K562 (cell line): ENCODE results near the gene TOR1AIP2. TPM values are rescaled to one million over a fixed set of nuclear protein-coding genes. Genes with fewer than 3 reads are reported as not detected.

Experiments used
- ATAC-seq: fragments of 200-7000 bp; cut with Tn5 transposase; 3 replicates; pipeline ENCODE4 v1.9.1; 2020; ENCODE audit warnings: moderate library complexity
- BruUV-seq: library from RNA; stranded (reverse); fragments of 400-500 nt; replicated peaks from 2 replicates; lab custom pipeline; 2021; lab: Mats Ljungman, UMichigan
- CTCF ChIA-PET: fragments of 300-600 bp; formaldehyde crosslinking; extraction: SDS; loops from one replicate; lab custom pipeline; 2021; ENCODE audit warnings: low intra/inter-chr PET ratio; lab: Yijun Ruan, JAX
- POLR2A ChIA-PET: fragments of 300-600, 350-650 bp; sonication (Branson Sonifier 250); formaldehyde crosslinking; extraction: SDS; loops from one replicate; lab custom pipeline; 2021; ENCODE audit warnings: antibody characterized with exemption, inconsistent platforms; lab: Yijun Ruan, JAX
- DNase-seq, 4 experiments: peaks; one replicate each; pipeline versions ENCODE4 v3.0.0 to v3.0.0-alpha.2; 2011 to 2018; ENCODE audit warnings: low spot score in 3 of 4, mixed read lengths in 3 of 4; ENCODE audit errors: extremely low read depth in 1 of 4
- FAIRE-seq: peaks from 2 replicates; lab custom pipeline; 2011; peaks lifted over from hg19 to GRCh38; lab: Jason Lieb, UNC
- H2AFZ ChIP-seq: 2 replicates; pipeline ENCODE4 v1.6.0; 2011; ENCODE audit warnings: low read depth, low read length, control low read depth, inconsistent platforms
- H3K27ac ChIP-seq: fragments of 200-600 bp; 3 replicates; pipeline ENCODE4 v1.8.0; 2011; ENCODE audit warnings: low read depth, mild to moderate bottlenecking, control low read depth, inconsistent platforms, low read length, moderate library complexity, mixed read lengths; ENCODE audit errors: extremely low read depth
- H3K27me3 ChIP-seq, 2 experiments: fragments of 300-600 bp in 1 of 2; 2 replicates in 1 of 2; 3 replicates in 1 of 2; pipeline versions ENCODE4 v1.6.0 to v1.8.0; 2011; ENCODE audit warnings: inconsistent platforms in 2 of 2, low read length in 2 of 2, mild to moderate bottlenecking in 1 of 2, mixed read lengths in 1 of 2, moderate library complexity in 1 of 2; ENCODE audit not compliant: control insufficient read depth in 2 of 2, insufficient read depth in 2 of 2
- H3K36me3 ChIP-seq: fragments of 300-600 bp; 3 replicates; pipeline ENCODE4 v1.8.0; 2011; ENCODE audit warnings: mild to moderate bottlenecking, low read length, inconsistent platforms; ENCODE audit not compliant: control insufficient read depth, insufficient read depth
- H3K4me1 ChIP-seq, 2 experiments: fragments of 200-600 bp in 1 of 2; replicated peaks in 1 of 2; 2 replicates in 1 of 2; 3 replicates in 1 of 2; pipeline versions ENCODE4 v1.5.1 to v1.8.0; 2011; ENCODE audit warnings: inconsistent platforms in 2 of 2, low read length in 2 of 2, mild to moderate bottlenecking in 1 of 2, mixed read lengths in 1 of 2, moderate library complexity in 1 of 2; ENCODE audit not compliant: control insufficient read depth in 2 of 2, insufficient read depth in 2 of 2
- H3K4me2 ChIP-seq: 2 replicates; pipeline ENCODE4 v1.6.1; 2011; ENCODE audit warnings: low read length, control low read depth, inconsistent platforms, mixed read lengths; ENCODE audit not compliant: insufficient read depth
- H3K4me3 ChIP-seq: fragments of 200-600 bp; sonication (generic), shearing (Covaris generic); 2 replicates; pipeline ENCODE4 v1.5.1; 2016; ENCODE audit warnings: control low read depth, inconsistent platforms
- H3K79me2 ChIP-seq: fragments of 200-600 bp; 3 replicates; pipeline ENCODE4 v1.8.0; 2011; ENCODE audit warnings: low read length, inconsistent platforms; ENCODE audit not compliant: control insufficient read depth, insufficient read depth
- H3K9ac ChIP-seq, 2 experiments: 2 replicates each; pipeline versions ENCODE4 v1.6.0 to v1.6.1; 2011; ENCODE audit warnings: low read depth in 2 of 2, low read length in 2 of 2, control low read depth in 1 of 2, inconsistent platforms in 1 of 2, mild to moderate bottlenecking in 1 of 2, mixed read lengths in 1 of 2; ENCODE audit not compliant: insufficient read depth in 1 of 2
- H3K9me1 ChIP-seq: one replicate; pipeline ENCODE4 v1.6.0; 2011; ENCODE audit warnings: inconsistent platforms, mild to moderate bottlenecking, low read length, moderate library complexity; ENCODE audit not compliant: control insufficient read depth, insufficient read depth
- H3K9me3 ChIP-seq: replicated peaks from 2 replicates; pipeline ENCODE4 v1.5.1; 2011; ENCODE audit warnings: low read depth, low read length, inconsistent platforms; ENCODE audit not compliant: control insufficient read depth, insufficient read depth
- H4K20me1 ChIP-seq: replicated peaks from 2 replicates; pipeline ENCODE4 v1.6.1; 2011; ENCODE audit warnings: low read length, inconsistent platforms, mixed read lengths; ENCODE audit not compliant: control insufficient read depth, insufficient read depth
- C11orf30 ChIP-seq: fragments of 450-650 bp; IDR thresholded peaks from 2 replicates; pipeline ENCODE4 v1.6.1; 2016; ENCODE audit warnings: low read depth, mild to moderate bottlenecking
- MAFF ChIP-seq: IDR thresholded peaks from 2 replicates; pipeline ENCODE4 v1.6.1; 2012; ENCODE audit warnings: low read length, improper control_type of control experiment
- MAFG ChIP-seq: fragments of 450-650 bp; conservative IDR thresholded peaks from 2 replicates; pipeline ENCODE4 v1.6.1; 2016; ENCODE audit warnings: missing genetic modification characterization, missing compliant biosample characterization
- MAFK ChIP-seq: IDR thresholded peaks from 2 replicates; pipeline ENCODE4 v1.6.1; 2011; ENCODE audit warnings: low read length, improper control_type of control experiment
- PHB2 ChIP-seq: fragments of 450-650 bp; IDR thresholded peaks from 2 replicates; pipeline ENCODE4 v1.6.1; 2017; ENCODE audit warnings: low read depth
- RUNX1 ChIP-seq: sonication (generic); IDR thresholded peaks from 2 replicates; pipeline ENCODE4 v1.6.1; 2016; ENCODE audit warnings: antibody characterized with exemption, low read depth
- ZNF316 ChIP-seq: fragments of 450-650 bp; IDR thresholded peaks from 2 replicates; pipeline ENCODE4 v1.6.1; 2016
- WGBS: fragments of 100-300 bp; shearing (Covaris generic); methylation state at CpG from one replicate; pipeline ENCODE4 v1.1.6; 2016; ENCODE audit warnings: low coverage, mixed read lengths; ENCODE audit not compliant: insufficient coverage; ENCODE audit errors: missing lambda C conversion rate; 5-methylcytosine and 5-hydroxymethylcytosine counted together
- in situ Hi-C: fragments of 300-500 bp; cut with MboI; formaldehyde crosslinking; loops from 4 replicates; pipeline ENCODE4 v1.15.0; 2018; ENCODE audit warnings: inconsistent platforms, mixed read lengths
- intact Hi-C: fragments of 100-400 bp; cut with micrococcal nuclease; formaldehyde crosslinking; loops from 2 replicates; pipeline ENCODE4 v1.14.2; 2022
- polyA plus RNA-seq, 8 experiments: library from polyadenylated mRNA; depleted of rRNA in 4 of 8; stranded (reverse) in 5 of 8; unstranded in 3 of 8; fragments of >200 nt; fragmentation: Nextera tagmentation in 2 of 8; fragmentation: Illumina TruSeq in 1 of 8; extraction: Ambion mirVana in 2 of 8; extraction: Trizol in 1 of 8; gene quantifications; 2 replicates each; pipeline versions ENCODE4 v1.2.1 to v1.2.3, GENCODE V29; 2011 to 2014; ENCODE audit warnings: inconsistent platforms in 1 of 8, missing spikeins in 1 of 8
- total RNA-seq, 7 experiments: library from RNA; depleted of rRNA in 6 of 7; stranded (reverse); fragments of >200 nt in 6 of 7; fragmentation: Illumina TruSeq in 2 of 7; extraction: Trizol in 2 of 7; gene quantifications; 2 replicates each; pipeline versions ENCODE4 v1.2.1 to v1.2.3, GENCODE V29; 2011 to 2021; ENCODE audit warnings: low replicate concordance in 1 of 7
- TF ChIP-seq, protein P1 (sequence below): sonication (generic); formaldehyde crosslinking; IDR thresholded peaks from 2 replicates; pipeline ENCODE4 v1.8.0; 2022; ENCODE audit warnings: missing genetic modification reagents, mild to moderate bottlenecking, borderline replicate concordance

Gene TOR1AIP2
- total and polyA plus RNA-seq, 9 of the 15 experiments (the other 6 are each of a cell fraction or from before 2014, with no cell fraction given), result 16.7 to 122 (median 41.4) TPM

DNA sequence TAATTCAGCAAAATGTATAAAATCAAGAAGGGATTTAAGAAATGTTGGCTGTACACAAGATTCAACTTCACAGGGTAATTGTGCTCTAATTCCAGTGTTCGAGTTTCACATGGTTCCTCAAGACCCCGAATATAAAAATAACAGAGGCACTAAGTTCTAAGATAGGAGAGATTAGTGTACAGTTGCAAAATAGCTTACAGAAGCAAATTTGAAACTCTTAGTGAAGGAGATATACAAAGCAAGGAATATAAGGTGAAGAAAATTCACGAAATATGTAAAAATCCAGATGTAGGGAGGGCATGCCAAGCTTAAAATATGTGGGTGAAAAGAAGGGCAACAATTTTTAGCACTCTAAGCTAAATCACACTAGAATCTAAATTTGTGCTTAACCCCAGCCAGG lies 29.4 kb downstream of the TOR1AIP2 start:
- ChIA-PET CTCF (no interaction called here), POLR2A (interaction anchor here (1.1 to 1.9 kb wide), 3 partner anchors 17 to 331 kb away, joined by 3 to 8 read pairs (median 4); partner anchors contain the start of gene TOR1AIP1)
- Histone ChIP-seq H3K27me3 (no peaks in the 10 kb centered on the region), H3K9me3 (no peaks in the 10 kb centered on the region), H3K27ac (no peak overlapping the region), H3K9ac (no peak overlapping the region), H3K4me2 (no peak overlapping the region), H3K36me3 (peaks cover 80% of the 10 kb centered on the region), H2AFZ (no peak overlapping the region), H3K79me2 (no peaks in the 10 kb centered on the region), H3K9me1 (no peaks in the 10 kb centered on the region), H4K20me1 (no peaks in the 10 kb centered on the region), H3K4me3 (no peak overlapping the region), H3K4me1 (no peaks in the 10 kb centered on the region)
- intact Hi-C loops (no loop called here), in situ Hi-C loops (no loop called here)
- DNase-seq (no peak), ATAC-seq (no peak), FAIRE-seq (no peak)
- BruUV-seq, result no TSS peak
- peak; percentile 18; the same call in 1 of the 2 replicates for TF ChIP-seq MAFK
- TF ChIP-seq MAFG (tag), result peak; percentile 24; the same call in 1 of the 2 replicates
- TF ChIP-seq PHB2, result no peak
- TF ChIP-seq ZNF316, result peak; percentile 50; the same call in 1 of the 2 replicates
- TF ChIP-seq RUNX1, result no peak
- TF ChIP-seq MAFF, result peak; percentile 46; the same call in 1 of the 2 replicates
- TF ChIP-seq C11orf30, result peak; percentile 32; the same call in 1 of the 2 replicates
- TF ChIP-seq, protein P1, sequence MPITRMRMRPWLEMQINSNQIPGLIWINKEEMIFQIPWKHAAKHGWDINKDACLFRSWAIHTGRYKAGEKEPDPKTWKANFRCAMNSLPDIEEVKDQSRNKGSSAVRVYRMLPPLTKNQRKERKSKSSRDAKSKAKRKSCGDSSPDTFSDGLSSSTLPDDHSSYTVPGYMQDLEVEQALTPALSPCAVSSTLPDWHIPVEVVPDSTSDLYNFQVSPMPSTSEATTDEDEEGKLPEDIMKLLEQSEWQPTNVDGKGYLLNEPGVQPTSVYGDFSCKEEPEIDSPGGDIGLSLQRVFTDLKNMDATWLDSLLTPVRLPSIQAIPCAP, result no peak
- WGBS, result 91% methylated on average over 3 of the region's 3 CpGs
